ENCODE data around the gene TPD52L1. TPM values are rescaled to one million over a fixed set of nuclear protein-coding genes. Genes with fewer than 3 reads are reported as not detected.

Gene TPD52L1
- total and polyA plus RNA-seq, 4 donors, result 16.5 to 55.1 (median 22.4) TPM

- H3K9me3 ChIP-seq (ENCODE audit: control insufficient read depth, insufficient read depth, low read length), result no peaks in the 10 kb centered on the region
- H3K4me1 ChIP-seq (ENCODE audit: control insufficient read depth, insufficient read depth, low read length), result no peaks in the 10 kb centered on the region
- no peaks in the 10 kb centered on the region for H3K27me3 ChIP-seq (ENCODE audit: control insufficient read depth, insufficient read depth, low read length)
- H3K4me3 ChIP-seq (ENCODE audit: low read depth, low read length), result peak overlapping the region; percentile 63
- DNase-seq (ENCODE audit: low read depth in 4 of 6, low spot score in 6 of 6), result peak in 1 of 6 donors; percentile 46
- H3K27ac ChIP-seq (ENCODE audit: low read depth, low read length), result peak overlapping the region; percentile 72
- H3K36me3 ChIP-seq (ENCODE audit: control insufficient read depth, insufficient read depth, low read length), result peaks cover 6% of the 10 kb centered on the region
- 2% methylated on average over 8 of the region's 11 CpGs for WGBS (ENCODE audit: insufficient coverage)
Measured at GRCh38 chr6:125300992-125301434, 147.4 kb downstream of the TPD52L1 start.

DNA sequence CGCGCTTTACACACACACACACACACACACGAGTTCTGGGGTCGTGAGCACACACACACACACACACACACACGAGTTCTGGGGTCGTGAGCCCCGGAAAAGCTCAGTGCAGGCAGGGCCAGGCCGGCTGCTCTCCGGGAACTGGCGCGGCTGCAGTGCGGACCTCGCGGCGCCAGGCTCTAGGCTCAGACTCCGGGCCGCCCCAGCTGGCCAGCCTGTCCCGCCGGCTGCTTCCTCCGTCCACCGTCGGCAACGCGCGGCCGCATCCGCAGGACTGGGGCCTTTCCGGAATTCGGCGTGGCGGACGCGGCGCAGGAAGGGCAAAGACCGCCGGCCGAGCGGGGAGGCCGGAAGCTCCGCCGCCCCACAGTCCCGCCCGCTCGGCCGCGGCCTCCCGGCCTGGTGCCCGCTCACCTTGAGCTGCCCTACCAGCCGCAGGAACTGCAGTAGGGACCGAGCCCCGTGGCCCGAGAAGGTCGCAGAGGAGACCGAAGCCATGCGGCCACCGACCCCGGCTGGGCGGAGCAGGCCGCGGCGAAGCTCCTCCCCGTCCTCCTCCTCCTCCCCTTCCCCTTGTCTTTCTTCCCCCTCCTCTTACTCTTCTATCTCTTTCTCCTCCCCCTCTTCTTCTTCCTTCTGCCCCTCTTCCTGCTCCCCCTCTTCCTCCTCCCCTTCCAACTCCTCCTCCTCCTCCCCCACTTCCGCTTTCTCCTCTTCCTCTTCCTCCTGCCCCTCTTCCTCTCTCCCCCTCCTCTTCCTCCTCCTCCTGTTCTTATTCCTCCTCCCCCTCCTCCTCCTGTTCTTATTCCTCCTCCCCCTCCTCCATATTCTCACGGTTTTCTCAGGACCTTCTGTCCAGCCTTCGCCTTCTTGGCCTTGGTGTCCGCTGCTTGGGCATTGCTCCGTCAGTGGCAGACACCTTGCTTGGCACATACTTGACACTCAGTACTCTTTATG, 148.1 kb downstream of the TPD52L1 start, which contains the start of gene HDDC2:
Gene HDDC2 (minus strand): TSS at position 533 of the 957 bp plus-strand sequence. CDS start 35 bp downstream, at position 498.
- peak within 1 kb of the TSS; percentile 72 for H3K27ac ChIP-seq (ENCODE audit: low read depth, low read length)
- no peaks in the 10 kb centered on the region for H3K9me3 ChIP-seq (ENCODE audit: control insufficient read depth, insufficient read depth, low read length)
- peak in 3 of 6 donors; percentile 38 to 91 (median 85) for DNase-seq (ENCODE audit: low read depth in 4 of 6, low spot score in 6 of 6)
- no peaks in the 10 kb centered on the region for H3K4me1 ChIP-seq (ENCODE audit: control insufficient read depth, insufficient read depth, low read length)
- peaks cover 4% of the 10 kb centered on the region for H3K36me3 ChIP-seq (ENCODE audit: control insufficient read depth, insufficient read depth, low read length)
- peak within 1 kb of the TSS; percentile 63 for H3K4me3 ChIP-seq (ENCODE audit: low read depth, low read length)
- 3% methylated on average over 67 of the region's 67 CpGs for WGBS (ENCODE audit: insufficient coverage)
- H3K27me3 ChIP-seq (ENCODE audit: control insufficient read depth, insufficient read depth, low read length), result no peaks in the 10 kb centered on the region

- 56% methylated on average over 3 of the region's 4 CpGs for WGBS (ENCODE audit: insufficient coverage)
- Histone ChIP-seq H3K4me1 (ENCODE audit: control insufficient read depth, insufficient read depth, low read length) (no peaks in the 10 kb centered on the region), H3K27ac (ENCODE audit: low read depth, low read length) (no peak overlapping the region), H3K4me3 (ENCODE audit: low read depth, low read length) (no peak overlapping the region), H3K9me3 (ENCODE audit: control insufficient read depth, insufficient read depth, low read length) (no peaks in the 10 kb centered on the region), H3K27me3 (ENCODE audit: control insufficient read depth, insufficient read depth, low read length) (no peaks in the 10 kb centered on the region), H3K36me3 (ENCODE audit: control insufficient read depth, insufficient read depth, low read length) (peaks cover 2% of the 10 kb centered on the region)
- no peak for DNase-seq (ENCODE audit: low read depth in 4 of 6, low spot score in 6 of 6)
Measured at GRCh38 chr6:125302840-125303511, 149.4 kb downstream of the TPD52L1 start.

DNA sequence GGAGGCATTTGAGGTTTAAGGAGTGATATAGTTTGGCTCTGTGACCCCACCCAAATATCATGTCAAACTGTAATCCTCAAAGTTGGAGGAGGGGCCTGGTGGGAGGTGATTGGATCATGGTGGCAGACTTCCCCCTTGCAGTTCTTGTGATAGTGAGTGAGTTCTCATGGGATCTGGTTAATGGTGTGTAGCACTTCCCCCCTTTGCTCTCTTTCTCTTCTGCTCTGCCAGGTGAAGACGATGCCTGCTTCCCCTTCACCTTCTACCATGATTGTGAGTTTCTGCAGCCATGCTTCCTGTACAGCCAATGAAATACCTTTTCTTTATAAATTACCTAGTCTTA, 149.9 kb downstream of the TPD52L1 start:
- H3K36me3 ChIP-seq (ENCODE audit: control insufficient read depth, insufficient read depth, low read length), result peaks cover 2% of the 10 kb centered on the region
- no peak overlapping the region for H3K27ac ChIP-seq (ENCODE audit: low read depth, low read length)
- H3K4me3 ChIP-seq (ENCODE audit: low read depth, low read length), result no peak overlapping the region
- WGBS (ENCODE audit: insufficient coverage), result no CpG with 5 or more reads among the region's 1 CpG
- DNase-seq (ENCODE audit: low read depth in 4 of 6, low spot score in 6 of 6), result no peak
- no peaks in the 10 kb centered on the region for H3K27me3 ChIP-seq (ENCODE audit: control insufficient read depth, insufficient read depth, low read length)
- no peaks in the 10 kb centered on the region for H3K4me1 ChIP-seq (ENCODE audit: control insufficient read depth, insufficient read depth, low read length)
- H3K9me3 ChIP-seq (ENCODE audit: control insufficient read depth, insufficient read depth, low read length), result no peaks in the 10 kb centered on the region

DNA sequence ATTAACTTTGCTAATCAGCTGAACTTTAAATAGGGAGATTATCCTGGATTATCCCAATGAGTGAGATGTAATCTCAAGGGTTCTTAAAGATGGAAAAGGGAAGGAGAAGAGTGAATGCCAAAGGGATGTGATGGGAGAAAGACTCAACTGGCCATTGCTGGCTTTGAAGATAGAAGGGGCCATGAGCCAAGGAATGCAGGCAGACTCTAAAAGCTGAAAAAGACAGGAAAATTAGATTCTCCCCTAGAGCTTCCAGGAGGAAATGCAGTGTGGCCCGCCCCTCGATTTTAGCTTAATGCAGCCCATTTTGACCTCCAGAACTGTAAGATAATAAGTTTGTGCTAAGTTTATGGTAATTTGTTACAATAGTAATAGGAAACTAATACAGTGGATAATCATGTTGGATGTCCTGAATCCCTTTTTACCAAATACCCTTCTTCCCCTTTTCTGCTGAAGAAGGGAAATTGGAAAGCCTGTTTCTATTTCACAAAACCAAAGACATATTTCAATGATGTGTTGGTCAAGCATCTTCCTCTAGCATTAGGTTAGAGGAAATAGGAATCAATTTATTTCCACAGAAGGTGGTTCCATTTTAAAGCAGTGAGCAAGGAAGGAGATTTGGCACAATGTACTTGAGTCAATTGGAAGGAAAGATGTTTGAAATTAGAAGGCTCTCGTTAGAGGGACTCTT, 151.5 kb downstream of the TPD52L1 start:
- H3K27me3 ChIP-seq (ENCODE audit: control insufficient read depth, insufficient read depth, low read length), result no peaks in the 10 kb centered on the region
- no peak overlapping the region for H3K27ac ChIP-seq (ENCODE audit: low read depth, low read length)
- no peaks in the 10 kb centered on the region for H3K4me1 ChIP-seq (ENCODE audit: control insufficient read depth, insufficient read depth, low read length)
- H3K9me3 ChIP-seq (ENCODE audit: control insufficient read depth, insufficient read depth, low read length), result no peaks in the 10 kb centered on the region
- WGBS (ENCODE audit: insufficient coverage), result no CpG with 5 or more reads among the region's 3 CpGs
- no peaks in the 10 kb centered on the region for H3K36me3 ChIP-seq (ENCODE audit: control insufficient read depth, insufficient read depth, low read length)
- no peak for DNase-seq (ENCODE audit: low read depth in 4 of 6, low spot score in 6 of 6)
- H3K4me3 ChIP-seq (ENCODE audit: low read depth, low read length), result no peak overlapping the region

GRCh38 chr6:125306756-125307149, 153.2 kb downstream of the TPD52L1 start:
- no peaks in the 10 kb centered on the region for H3K27me3 ChIP-seq (ENCODE audit: control insufficient read depth, insufficient read depth, low read length)
- DNase-seq (ENCODE audit: low read depth in 4 of 6, low spot score in 6 of 6), result no peak
- no peaks in the 10 kb centered on the region for H3K4me1 ChIP-seq (ENCODE audit: control insufficient read depth, insufficient read depth, low read length)
- peak overlapping the region; percentile 10 for H3K27ac ChIP-seq (ENCODE audit: low read depth, low read length)
- 71% methylated on average over 1 of the region's 3 CpGs for WGBS (ENCODE audit: insufficient coverage)
- no peaks in the 10 kb centered on the region for H3K36me3 ChIP-seq (ENCODE audit: control insufficient read depth, insufficient read depth, low read length)
- H3K9me3 ChIP-seq (ENCODE audit: control insufficient read depth, insufficient read depth, low read length), result no peaks in the 10 kb centered on the region
- no peak overlapping the region for H3K4me3 ChIP-seq (ENCODE audit: low read depth, low read length)

- no peaks in the 10 kb centered on the region for H3K4me1 ChIP-seq (ENCODE audit: control insufficient read depth, insufficient read depth, low read length)
- H3K27ac ChIP-seq (ENCODE audit: low read depth, low read length), result peak overlapping the region; percentile 10
- no peaks in the 10 kb centered on the region for H3K9me3 ChIP-seq (ENCODE audit: control insufficient read depth, insufficient read depth, low read length)
- WGBS (ENCODE audit: insufficient coverage), result 60% methylated on average over 1 of the region's 6 CpGs
- no peak overlapping the region for H3K4me3 ChIP-seq (ENCODE audit: low read depth, low read length)
- no peaks in the 10 kb centered on the region for H3K27me3 ChIP-seq (ENCODE audit: control insufficient read depth, insufficient read depth, low read length)
- DNase-seq (ENCODE audit: low read depth in 4 of 6, low spot score in 6 of 6), result no peak
- H3K36me3 ChIP-seq (ENCODE audit: control insufficient read depth, insufficient read depth, low read length), result no peaks in the 10 kb centered on the region
Measured at GRCh38 chr6:125307150-125307838, 153.7 kb downstream of the TPD52L1 start.

DNA sequence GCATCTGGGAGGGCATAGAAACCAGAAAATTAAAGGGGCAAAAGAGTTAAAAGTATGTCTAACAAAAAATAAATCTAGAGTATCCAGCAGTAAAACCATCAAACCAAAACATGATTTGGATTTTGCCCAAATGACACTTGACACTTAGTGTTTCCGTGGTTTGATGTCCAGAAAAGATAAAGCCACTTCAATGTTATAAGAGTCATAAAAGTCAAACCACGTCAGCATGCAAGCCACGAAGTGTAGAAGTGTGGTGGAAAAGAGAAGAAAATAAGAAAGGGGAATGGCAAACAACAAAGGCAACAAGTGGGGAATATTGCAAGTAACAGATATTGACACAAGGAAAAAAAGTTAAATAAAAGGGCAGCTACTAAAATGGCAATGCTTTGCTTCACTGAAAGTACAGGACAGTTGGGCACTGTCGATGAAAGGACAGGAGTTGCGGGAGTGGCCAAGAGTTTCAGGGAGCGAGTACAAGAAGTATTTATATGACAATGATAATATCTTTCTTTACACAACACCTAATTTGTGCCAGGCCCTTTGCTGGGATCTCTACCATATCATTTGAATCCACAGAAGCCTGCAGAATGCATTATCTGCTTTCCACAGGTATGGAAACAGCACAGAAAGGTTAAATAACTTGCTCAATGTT, 154.5 kb downstream of the TPD52L1 start:
- H3K27me3 ChIP-seq (ENCODE audit: control insufficient read depth, insufficient read depth, low read length), result no peaks in the 10 kb centered on the region
- no peaks in the 10 kb centered on the region for H3K36me3 ChIP-seq (ENCODE audit: control insufficient read depth, insufficient read depth, low read length)
- no peak overlapping the region for H3K27ac ChIP-seq (ENCODE audit: low read depth, low read length)
- 88% methylated on average over 3 of the region's 6 CpGs for WGBS (ENCODE audit: insufficient coverage)
- no peak overlapping the region for H3K4me3 ChIP-seq (ENCODE audit: low read depth, low read length)
- H3K9me3 ChIP-seq (ENCODE audit: control insufficient read depth, insufficient read depth, low read length), result no peaks in the 10 kb centered on the region
- DNase-seq (ENCODE audit: low read depth in 4 of 6, low spot score in 6 of 6), result no peak
- no peaks in the 10 kb centered on the region for H3K4me1 ChIP-seq (ENCODE audit: control insufficient read depth, insufficient read depth, low read length)

Measured in spinal cord (tissue), 10 donors.